Keratinocyte (primary cell): Measurements from ENCODE around the gene SIX5. TPM values are rescaled to one million over a fixed set of nuclear protein-coding genes. Genes with fewer than 3 reads are reported as not detected.

ENCODE experiments used
- DNase-seq: peaks from one replicate; pipeline ENCODE4 v3.0.0-alpha.2; 2011; ENCODE audit warnings: low read depth, missing footprints, low spot score
- FAIRE-seq: peaks from 2 replicates; lab custom pipeline; 2011; peaks lifted over from hg19 to GRCh38; lab: Jason Lieb, UNC
- H2AFZ ChIP-seq: 2 replicates; pipeline ENCODE4 v1.6.0; 2012; ENCODE audit warnings: low read length, control low read depth, inconsistent platforms; ENCODE audit not compliant: control insufficient read depth
- H3K27ac ChIP-seq: 2 replicates; pipeline ENCODE4 v1.5.1; 2011; ENCODE audit warnings: low read length; ENCODE audit not compliant: control insufficient read depth, insufficient read depth
- H3K27me3 ChIP-seq: 3 replicates; pipeline ENCODE4 v1.6.0; 2011; ENCODE audit warnings: low read length; ENCODE audit not compliant: control insufficient read depth, insufficient read depth; ENCODE audit errors: extremely low read depth
- H3K36me3 ChIP-seq, 2 experiments: 2 replicates in 1 of 2; 3 replicates in 1 of 2; pipeline ENCODE4 v1.5.1; 2011; ENCODE audit warnings: low read length in 2 of 2, mild to moderate bottlenecking in 1 of 2; ENCODE audit not compliant: control insufficient read depth in 2 of 2, insufficient read depth in 2 of 2; ENCODE audit errors: extremely low read depth in 1 of 2
- H3K4me1 ChIP-seq: 3 replicates; pipeline ENCODE4 v1.5.1; 2011; ENCODE audit warnings: low read length; ENCODE audit not compliant: control insufficient read depth, insufficient read depth; ENCODE audit errors: extremely low read depth
- H3K4me2 ChIP-seq: 3 replicates; pipeline ENCODE4 v1.6.0; 2011; ENCODE audit warnings: low read depth, low read length; ENCODE audit not compliant: control insufficient read depth, insufficient read depth; ENCODE audit errors: extremely low read depth
- H3K4me3 ChIP-seq, 3 experiments: fragments of 200-600 bp in 1 of 3; sonication (generic) in 1 of 3; 2 replicates in 2 of 3; 3 replicates in 1 of 3; pipeline ENCODE4 v1.5.1; 2011 to 2016; ENCODE audit warnings: low read length in 3 of 3, mild to moderate bottlenecking in 3 of 3, control low read depth in 2 of 3, inconsistent platforms in 1 of 3, low read depth in 1 of 3, mixed read lengths in 1 of 3, mixed run types in 1 of 3, moderate library complexity in 1 of 3; ENCODE audit not compliant: control insufficient read depth in 2 of 3, insufficient read depth in 2 of 3; ENCODE audit errors: extremely low read depth in 1 of 3
- H3K79me2 ChIP-seq: 2 replicates; pipeline ENCODE4 v1.6.0; 2012; ENCODE audit warnings: low read length; ENCODE audit not compliant: control insufficient read depth, insufficient read depth
- H3K9ac ChIP-seq: 3 replicates; pipeline ENCODE4 v1.6.0; 2011; ENCODE audit warnings: low read length; ENCODE audit not compliant: control insufficient read depth, insufficient read depth; ENCODE audit errors: extremely low read depth
- H3K9me1 ChIP-seq: 3 replicates; pipeline ENCODE4 v1.6.0; 2011; ENCODE audit warnings: low read length; ENCODE audit not compliant: control insufficient read depth, insufficient read depth; ENCODE audit errors: extremely low read depth
- H3K9me3 ChIP-seq: 2 replicates; pipeline ENCODE4 v1.5.1; 2012; ENCODE audit warnings: low read depth, low read length; ENCODE audit not compliant: control insufficient read depth
- H4K20me1 ChIP-seq: 3 replicates; pipeline ENCODE4 v1.6.0; 2011; ENCODE audit warnings: low read length; ENCODE audit not compliant: control insufficient read depth, insufficient read depth; ENCODE audit errors: extremely low read depth
- EZH2 ChIP-seq: IDR thresholded peaks from one replicate; pipeline ENCODE4 v1.6.1; 2012; ENCODE audit warnings: inconsistent platforms, mild to moderate bottlenecking, low read length, moderate library complexity
- dilution Hi-C: fragments of 300-500 bp; cut with MboI; formaldehyde crosslinking; loops from one replicate; pipeline ENCODE4 v1.7.0; 2020; ENCODE audit warnings: low sequenced_read_pairs; ENCODE audit not compliant: extremely low pct_ligation_motif_present
- polyA plus RNA-seq, 5 experiments: library from polyadenylated mRNA; depleted of rRNA in 3 of 5; stranded (reverse) in 3 of 5; stranded (forward) in 1 of 5; unstranded in 1 of 5; fragments of >200 nt; gene quantifications; 1 replicate in 1 of 5; 2 replicates in 3 of 5; 3 replicates in 1 of 5; pipeline versions ENCODE4 v1.2.1 to v1.2.3, GENCODE V29; 2011 to 2012; ENCODE audit warnings: missing spikeins in 2 of 5, low read depth in 1 of 5, low replicate concordance in 1 of 5
- TF ChIP-seq, protein P1 (sequence below), 3 experiments: IDR thresholded peaks in 1 of 3; conservative IDR thresholded peaks in 1 of 3; optimal IDR thresholded peaks in 1 of 3; 2 replicates in 2 of 3; 3 replicates in 1 of 3; pipeline versions ENCODE3 to v1.5.1; 2011; ENCODE audit warnings: low read length in 3 of 3, mild to moderate bottlenecking in 3 of 3, moderate library complexity in 2 of 3, control low read depth in 1 of 3, inconsistent platforms in 1 of 3; ENCODE audit not compliant: insufficient read depth in 2 of 3; ENCODE audit errors: extremely low read depth in 1 of 3

The SIX5 gene
- polyA plus RNA-seq, 1 donor (not counting 4 experiments of a cell fraction or from before 2014, with no cell fraction given): 1.3 TPM

DNA sequence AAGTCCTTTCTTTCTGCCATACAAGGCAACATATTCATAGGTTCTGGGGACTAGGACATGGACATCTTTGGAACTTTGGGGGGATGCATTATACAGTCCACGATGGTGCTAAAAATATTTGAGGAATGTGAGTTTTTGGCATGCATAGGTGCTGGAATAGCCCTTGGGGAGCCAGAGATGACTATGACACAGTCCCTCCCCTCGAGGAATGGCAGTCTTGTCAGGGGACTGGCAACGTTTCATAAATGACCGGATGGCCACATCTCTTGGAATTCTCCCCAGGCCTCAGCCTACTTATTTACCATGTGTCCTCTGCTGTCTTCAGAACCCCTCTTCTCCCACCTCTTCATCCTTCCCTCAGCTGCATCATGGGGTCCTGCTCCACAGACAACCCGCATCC is 22.2 kb downstream of the SIX5 start:
- Histone ChIP-seq H4K20me1 (no peaks in the 10 kb centered on the region), H3K27ac (no peak overlapping the region), H3K4me2 (no peak overlapping the region), H3K4me3 (no peak overlapping the region), H3K27me3 (no peaks in the 10 kb centered on the region), H3K36me3 (no peaks in the 10 kb centered on the region), H3K4me1 (no peaks in the 10 kb centered on the region), H3K9me3 (no peaks in the 10 kb centered on the region), H2AFZ (no peak overlapping the region), H3K9me1 (no peaks in the 10 kb centered on the region), H3K9ac (no peak overlapping the region), H3K79me2 (no peaks in the 10 kb centered on the region)
- DNase-seq (no peak), FAIRE-seq (no peak)
- dilution Hi-C loops: no loop called here
- TF ChIP-seq EZH2: no peak

- Histone ChIP-seq H3K79me2 (no peaks in the 10 kb centered on the region), H4K20me1 (no peaks in the 10 kb centered on the region), H3K27me3 (no peaks in the 10 kb centered on the region), H3K4me1 (no peaks in the 10 kb centered on the region), H3K27ac (no peak overlapping the region), H3K9me3 (no peaks in the 10 kb centered on the region), H3K4me3 (no peak overlapping the region), H3K4me2 (no peak overlapping the region), H2AFZ (no peak overlapping the region), H3K36me3 (no peaks in the 10 kb centered on the region), H3K9me1 (no peaks in the 10 kb centered on the region), H3K9ac (no peak overlapping the region)
- dilution Hi-C loops: no loop called here
- FAIRE-seq: no peak
- DNase-seq: no peak
- no peak for TF ChIP-seq EZH2
- TF ChIP-seq, protein P1, sequence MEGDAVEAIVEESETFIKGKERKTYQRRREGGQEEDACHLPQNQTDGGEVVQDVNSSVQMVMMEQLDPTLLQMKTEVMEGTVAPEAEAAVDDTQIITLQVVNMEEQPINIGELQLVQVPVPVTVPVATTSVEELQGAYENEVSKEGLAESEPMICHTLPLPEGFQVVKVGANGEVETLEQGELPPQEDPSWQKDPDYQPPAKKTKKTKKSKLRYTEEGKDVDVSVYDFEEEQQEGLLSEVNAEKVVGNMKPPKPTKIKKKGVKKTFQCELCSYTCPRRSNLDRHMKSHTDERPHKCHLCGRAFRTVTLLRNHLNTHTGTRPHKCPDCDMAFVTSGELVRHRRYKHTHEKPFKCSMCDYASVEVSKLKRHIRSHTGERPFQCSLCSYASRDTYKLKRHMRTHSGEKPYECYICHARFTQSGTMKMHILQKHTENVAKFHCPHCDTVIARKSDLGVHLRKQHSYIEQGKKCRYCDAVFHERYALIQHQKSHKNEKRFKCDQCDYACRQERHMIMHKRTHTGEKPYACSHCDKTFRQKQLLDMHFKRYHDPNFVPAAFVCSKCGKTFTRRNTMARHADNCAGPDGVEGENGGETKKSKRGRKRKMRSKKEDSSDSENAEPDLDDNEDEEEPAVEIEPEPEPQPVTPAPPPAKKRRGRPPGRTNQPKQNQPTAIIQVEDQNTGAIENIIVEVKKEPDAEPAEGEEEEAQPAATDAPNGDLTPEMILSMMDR (optimal IDR thresholded peaks at IDR 0.05 in 1 of 3, IDR thresholded peaks at IDR 0.05 in 1 of 3, conservative IDR thresholded peaks at IDR 0.05 in 1 of 3; ENCODE audit: extremely low read depth in 1 of 3, insufficient read depth in 2 of 3, low read length in 3 of 3): no peak
These were observed 23.4 kb downstream of the SIX5 start for GRCh38 chr19:45745606-45746005.

- H3K9ac ChIP-seq: no peak overlapping the region
- DNase-seq (no peak), FAIRE-seq (no peak)
- H3K4me3 ChIP-seq: no peak overlapping the region
- H3K79me2 ChIP-seq: no peaks in the 10 kb centered on the region
- H2AFZ ChIP-seq: no peak overlapping the region
- no peak overlapping the region for H3K4me2 ChIP-seq
- no peaks in the 10 kb centered on the region for H3K9me1 ChIP-seq
- no peaks in the 10 kb centered on the region for H3K4me1 ChIP-seq
- H4K20me1 ChIP-seq: no peaks in the 10 kb centered on the region
- no peaks in the 10 kb centered on the region for H3K9me3 ChIP-seq
- H3K27me3 ChIP-seq: no peaks in the 10 kb centered on the region
- dilution Hi-C loops: no loop called here
- no peaks in the 10 kb centered on the region for H3K36me3 ChIP-seq
- H3K27ac ChIP-seq: no peak overlapping the region
- TF ChIP-seq, protein P1 (optimal IDR thresholded peaks at IDR 0.05 in 1 of 3, IDR thresholded peaks at IDR 0.05 in 1 of 3, conservative IDR thresholded peaks at IDR 0.05 in 1 of 3; ENCODE audit: extremely low read depth in 1 of 3, insufficient read depth in 2 of 3, low read length in 3 of 3): no peak
- no peak for TF ChIP-seq EZH2
These were observed 26.1 kb downstream of the SIX5 start for GRCh38 chr19:45742969-45743368.
